Suprapubic skin (tissue), 4 donors: ENCODE results near the gene MUC21. TPM values are rescaled to one million over a fixed set of nuclear protein-coding genes. Genes with fewer than 3 reads are reported as not detected.

Source experiments
- DNase-seq, 2 donors: peaks; one replicate each; pipeline ENCODE4 v3.0.0-alpha.2; 2019; ENCODE audit warnings: low spot score in 2 of 2
- H3K27ac ChIP-seq: fragments of 200-600 bp; sonication (generic); one replicate; pipeline ENCODE4 v1.5.1; 2019
- H3K27me3 ChIP-seq: fragments of 200-600 bp; sonication (generic); one replicate; pipeline ENCODE4 v1.5.1; 2019
- H3K36me3 ChIP-seq: fragments of 200-600 bp; sonication (generic); one replicate; pipeline ENCODE4 v1.5.1; 2019
- H3K4me1 ChIP-seq: fragments of 200-600 bp; sonication (generic); one replicate; pipeline ENCODE4 v1.5.1; 2019
- H3K4me3 ChIP-seq: fragments of 200-600 bp; sonication (generic); one replicate; pipeline ENCODE4 v1.5.1; 2019; ENCODE audit warnings: mild to moderate bottlenecking
- H3K9me3 ChIP-seq: fragments of 200-600 bp; sonication (generic); one replicate; pipeline ENCODE4 v1.5.1; 2019
- EP300 ChIP-seq: sonication (generic); formaldehyde crosslinking; IDR thresholded peaks from one replicate; pipeline ENCODE4 v1.6.1; 2017; ENCODE audit warnings: antibody characterized with exemption
- POLR2A ChIP-seq, 2 donors: fragments of 450-650 bp; IDR thresholded peaks; one replicate each; pipeline ENCODE4 v1.6.1; 2017; ENCODE audit warnings: antibody characterized with exemption in 2 of 2, mild to moderate bottlenecking in 2 of 2, moderate library complexity in 2 of 2
- POLR2AphosphoS5 ChIP-seq, 3 donors: sonication (generic); formaldehyde crosslinking; IDR thresholded peaks; one replicate each; pipeline ENCODE4 v1.6.1; 2017; ENCODE audit warnings: antibody characterized with exemption in 3 of 3
- WGBS: methylation state at CpG from one replicate; pipeline ENCODE4 v1.1.5; 2018; 5-methylcytosine and 5-hydroxymethylcytosine counted together
- total RNA-seq, 4 donors: library from RNA; depleted of rRNA; stranded (reverse); fragments of >200 nt; gene quantifications; one replicate each; pipeline ENCODE4 v1.1.0, GENCODE V29; 2016
- TF ChIP-seq, protein P1 (sequence below), 2 donors: fragments of 200-600 bp in 1 of 2; fragments of 450-650 bp in 1 of 2; sonication (generic) in 1 of 2; IDR thresholded peaks; one replicate each; pipeline ENCODE4 v1.5.1; 2016 to 2019; ENCODE audit warnings: antibody characterized with exemption in 2 of 2, mild to moderate bottlenecking in 1 of 2, moderate library complexity in 1 of 2

MUC21 gene
- total RNA-seq, 4 donors from 2014 or later: 0.38 TPM; not detected in 3

DNA sequence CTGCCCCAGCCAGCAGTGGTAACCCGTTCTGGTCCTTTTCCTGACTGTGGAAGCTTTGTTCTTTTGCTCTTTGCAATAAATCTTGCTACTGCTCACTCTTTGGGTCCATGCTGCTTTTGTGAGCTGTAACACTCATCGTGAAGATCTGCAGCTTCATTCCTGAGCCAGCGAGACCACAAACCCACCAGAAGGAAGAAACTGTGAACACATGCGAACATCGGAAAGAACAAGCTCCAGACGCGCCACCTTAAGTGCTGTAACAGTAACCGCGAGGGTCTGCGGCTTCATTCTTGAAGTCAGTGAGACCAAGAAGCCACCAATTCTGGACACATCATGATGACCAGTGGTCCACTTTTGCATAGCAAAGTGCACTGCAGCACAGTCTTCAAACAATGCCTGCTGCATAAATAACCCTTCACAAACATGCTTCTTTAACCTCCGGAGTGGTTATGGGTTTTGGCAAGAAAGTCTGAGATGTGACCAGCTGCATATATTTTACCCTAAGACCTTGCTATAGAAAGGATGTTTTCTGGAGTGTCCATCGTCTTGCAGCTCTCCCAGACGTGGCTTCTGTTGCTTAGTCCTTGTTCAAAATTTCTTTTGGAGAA, 17.9 kb downstream of the MUC21 start:
- no peak for DNase-seq
- 66% methylated on average over 13 of the region's 13 CpGs for WGBS
- Histone ChIP-seq H3K4me1 (peaks cover 6% of the 10 kb centered on the region), H3K4me3 (no peak overlapping the region), H3K27me3 (no peaks in the 10 kb centered on the region), H3K9me3 (no peaks in the 10 kb centered on the region), H3K36me3 (no peaks in the 10 kb centered on the region), H3K27ac (no peak overlapping the region)
- no peak for TF ChIP-seq EP300

DNA sequence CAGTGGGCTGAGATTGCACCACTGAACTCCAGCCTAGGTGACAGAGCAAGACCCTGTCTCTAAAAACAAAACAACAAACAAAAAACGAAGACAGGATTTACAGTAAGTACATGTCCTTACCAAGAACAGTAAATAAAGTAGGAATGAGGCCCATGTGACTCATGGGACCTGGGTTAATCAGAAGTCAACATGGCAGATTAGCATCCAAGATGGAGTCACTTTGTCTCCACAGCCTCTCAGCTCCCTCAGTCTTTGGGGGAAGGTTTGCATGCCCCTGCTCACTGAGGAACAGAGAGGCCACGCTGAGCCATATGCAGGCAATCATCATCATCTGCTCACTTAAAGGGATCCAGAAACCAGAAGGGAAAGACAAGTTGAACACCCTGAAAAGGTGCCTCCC, 19.0 kb downstream of the MUC21 start:
- H3K4me1 ChIP-seq: peaks cover 6% of the 10 kb centered on the region
- H3K36me3 ChIP-seq: no peaks in the 10 kb centered on the region
- TF ChIP-seq POLR2AphosphoS5 (IDR thresholded peaks at IDR 0.05) (no peak), EP300 (no peak), POLR2A (IDR thresholded peaks at IDR 0.05) (no peak)
- TF ChIP-seq, protein P1, sequence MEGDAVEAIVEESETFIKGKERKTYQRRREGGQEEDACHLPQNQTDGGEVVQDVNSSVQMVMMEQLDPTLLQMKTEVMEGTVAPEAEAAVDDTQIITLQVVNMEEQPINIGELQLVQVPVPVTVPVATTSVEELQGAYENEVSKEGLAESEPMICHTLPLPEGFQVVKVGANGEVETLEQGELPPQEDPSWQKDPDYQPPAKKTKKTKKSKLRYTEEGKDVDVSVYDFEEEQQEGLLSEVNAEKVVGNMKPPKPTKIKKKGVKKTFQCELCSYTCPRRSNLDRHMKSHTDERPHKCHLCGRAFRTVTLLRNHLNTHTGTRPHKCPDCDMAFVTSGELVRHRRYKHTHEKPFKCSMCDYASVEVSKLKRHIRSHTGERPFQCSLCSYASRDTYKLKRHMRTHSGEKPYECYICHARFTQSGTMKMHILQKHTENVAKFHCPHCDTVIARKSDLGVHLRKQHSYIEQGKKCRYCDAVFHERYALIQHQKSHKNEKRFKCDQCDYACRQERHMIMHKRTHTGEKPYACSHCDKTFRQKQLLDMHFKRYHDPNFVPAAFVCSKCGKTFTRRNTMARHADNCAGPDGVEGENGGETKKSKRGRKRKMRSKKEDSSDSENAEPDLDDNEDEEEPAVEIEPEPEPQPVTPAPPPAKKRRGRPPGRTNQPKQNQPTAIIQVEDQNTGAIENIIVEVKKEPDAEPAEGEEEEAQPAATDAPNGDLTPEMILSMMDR (IDR thresholded peaks at IDR 0.05): no peak
- DNase-seq: no peak
- no peak overlapping the region for H3K27ac ChIP-seq
- no peak overlapping the region for H3K4me3 ChIP-seq
- H3K9me3 ChIP-seq: no peaks in the 10 kb centered on the region
- WGBS: 62% methylated on average over 2 of the region's 2 CpGs
- H3K27me3 ChIP-seq: no peaks in the 10 kb centered on the region

GRCh38 chr6:31004794-31005193, 21.3 kb downstream of the MUC21 start:
- WGBS: 68% methylated on average over 4 of the region's 4 CpGs
- no peak for DNase-seq
- no peak for TF ChIP-seq POLR2A (IDR thresholded peaks at IDR 0.05)
- no peaks in the 10 kb centered on the region for H3K9me3 ChIP-seq
- no peaks in the 10 kb centered on the region for H3K36me3 ChIP-seq
- no peaks in the 10 kb centered on the region for H3K27me3 ChIP-seq
- H3K27ac ChIP-seq: no peak overlapping the region
- H3K4me1 ChIP-seq: no peaks in the 10 kb centered on the region
- H3K4me3 ChIP-seq: no peak overlapping the region

DNA sequence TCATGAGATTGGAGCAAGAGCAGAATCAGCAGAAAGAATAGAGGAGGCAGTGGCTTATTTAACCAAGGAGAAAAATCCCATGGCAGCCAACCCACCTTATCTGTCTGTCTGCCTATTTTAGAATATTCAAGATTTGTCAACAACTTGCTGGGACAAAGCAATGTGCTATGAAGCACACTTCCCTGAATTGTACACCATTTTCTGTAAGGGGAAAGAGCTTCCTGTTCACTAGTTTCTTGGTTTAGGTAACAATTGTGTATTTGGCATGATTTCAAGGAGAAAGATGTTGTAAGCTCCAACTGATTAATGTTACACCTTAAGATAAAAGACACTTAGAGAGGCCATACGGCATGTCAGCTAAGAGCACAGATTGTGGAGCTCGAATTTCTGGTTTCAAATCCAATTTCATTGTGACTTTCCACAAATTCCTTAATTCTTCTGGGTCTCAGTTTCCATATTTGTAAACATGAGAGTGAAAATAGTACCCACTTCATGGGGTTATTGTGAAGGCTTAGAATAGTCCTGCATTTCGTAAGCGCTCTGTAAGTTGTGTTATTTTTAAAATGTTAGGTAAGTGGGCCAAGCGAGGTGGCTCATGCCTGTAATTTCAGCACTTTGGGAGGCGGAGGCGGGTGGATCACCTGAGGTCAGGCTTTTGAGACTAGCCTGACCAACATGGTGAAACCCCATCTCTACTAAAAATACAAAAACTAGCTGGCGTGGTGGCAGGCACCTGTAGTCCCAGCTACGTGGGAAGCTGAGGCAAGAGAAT, 21.9 kb downstream of the MUC21 start:
- Histone ChIP-seq H3K9me3 (no peaks in the 10 kb centered on the region), H3K27ac (no peak overlapping the region), H3K27me3 (no peaks in the 10 kb centered on the region), H3K4me3 (no peak overlapping the region), H3K36me3 (no peaks in the 10 kb centered on the region), H3K4me1 (no peaks in the 10 kb centered on the region)
- TF ChIP-seq POLR2A (IDR thresholded peaks at IDR 0.05) (no peak), POLR2AphosphoS5 (IDR thresholded peaks at IDR 0.05) (no peak), EP300 (no peak)
- TF ChIP-seq, protein P1 (IDR thresholded peaks at IDR 0.05): no peak
- WGBS: 84% methylated on average over 9 of the region's 9 CpGs
- peak in 1 of 2 donors; percentile 14 for DNase-seq

DNA sequence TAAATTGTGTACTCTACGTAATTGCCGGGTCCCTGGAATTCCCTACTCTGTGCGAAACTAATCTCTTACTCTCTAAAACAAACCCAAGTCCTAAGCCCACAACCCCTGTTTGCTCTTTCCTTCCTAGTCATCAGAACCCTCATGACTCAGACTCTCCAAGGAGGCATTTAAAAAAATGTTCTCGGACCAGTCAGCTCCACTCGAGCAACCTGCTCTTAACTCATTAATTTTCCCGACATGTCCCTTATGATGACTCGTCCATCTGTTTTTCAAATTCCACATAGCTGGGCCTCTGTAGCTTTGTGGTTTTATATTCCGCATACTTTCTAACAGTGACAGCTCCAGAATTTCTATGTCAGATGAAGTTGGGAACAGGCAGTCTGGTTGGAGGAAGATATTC, 24.2 kb downstream of the MUC21 start:
- Histone ChIP-seq H3K36me3 (no peaks in the 10 kb centered on the region), H3K27me3 (no peaks in the 10 kb centered on the region), H3K9me3 (no peaks in the 10 kb centered on the region), H3K4me3 (no peak overlapping the region), H3K27ac (no peak overlapping the region), H3K4me1 (no peaks in the 10 kb centered on the region)
- TF ChIP-seq EP300 (no peak), POLR2AphosphoS5 (IDR thresholded peaks at IDR 0.05) (no peak), POLR2A (IDR thresholded peaks at IDR 0.05) (no peak)
- TF ChIP-seq, protein P1 (IDR thresholded peaks at IDR 0.05): no peak
- 63% methylated on average over 8 of the region's 8 CpGs for WGBS
- no peak for DNase-seq

- Histone ChIP-seq H3K27ac (no peak overlapping the region), H3K4me1 (no peaks in the 10 kb centered on the region), H3K36me3 (no peaks in the 10 kb centered on the region), H3K27me3 (no peaks in the 10 kb centered on the region), H3K4me3 (no peak overlapping the region), H3K9me3 (no peaks in the 10 kb centered on the region)
- WGBS: 63% methylated on average over 4 of the region's 4 CpGs
- peak in 1 of 2 donors; percentile 11 for DNase-seq
- TF ChIP-seq EP300: no peak
These were observed 24.6 kb downstream of the MUC21 start for GRCh38 chr6:31008165-31008564.
